ENCODE data around the gene WDFY4. TPM values are rescaled to one million over a fixed set of nuclear protein-coding genes. Genes with fewer than 3 reads are reported as not detected.

WDFY4 gene
- total and polyA plus RNA-seq, 4 donors, result 0.57 to 7.1 (median 2.0) TPM

DNA sequence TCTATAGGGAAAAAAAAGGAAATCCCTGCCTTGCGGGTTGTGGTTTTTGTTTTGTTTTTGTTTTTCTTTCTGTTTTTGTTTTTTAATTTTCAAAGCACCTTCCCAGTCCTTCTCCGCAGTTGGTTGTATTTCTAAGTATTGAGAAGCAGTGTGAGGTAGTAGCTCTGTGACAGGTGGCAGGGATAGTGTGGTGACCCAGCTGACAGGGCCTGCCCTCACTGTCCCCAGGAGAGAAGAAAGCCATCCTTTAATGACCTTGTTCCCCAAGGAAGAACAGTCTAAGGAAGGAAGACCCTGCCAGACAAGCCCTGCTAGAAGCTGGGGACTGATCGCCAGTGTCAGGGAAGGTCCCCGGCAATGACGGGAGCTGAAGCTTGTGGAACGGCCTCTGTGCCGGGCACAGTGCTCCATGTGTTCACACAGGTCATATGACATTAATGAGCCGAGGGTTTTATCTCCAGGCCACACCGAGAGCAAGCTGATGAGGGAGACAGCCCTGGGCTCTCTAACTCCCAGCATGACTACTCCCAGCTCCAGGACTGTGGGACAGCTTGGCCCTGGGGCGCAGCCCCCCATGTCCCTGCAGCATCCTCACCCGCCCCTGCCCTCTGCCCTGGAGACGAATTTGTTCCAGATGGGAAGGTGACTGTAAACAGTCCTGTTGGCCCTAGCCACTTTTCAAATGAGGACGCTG is 324.0 kb downstream of the WDFY4 start (continued):
- TF ChIP-seq, protein P1, sequence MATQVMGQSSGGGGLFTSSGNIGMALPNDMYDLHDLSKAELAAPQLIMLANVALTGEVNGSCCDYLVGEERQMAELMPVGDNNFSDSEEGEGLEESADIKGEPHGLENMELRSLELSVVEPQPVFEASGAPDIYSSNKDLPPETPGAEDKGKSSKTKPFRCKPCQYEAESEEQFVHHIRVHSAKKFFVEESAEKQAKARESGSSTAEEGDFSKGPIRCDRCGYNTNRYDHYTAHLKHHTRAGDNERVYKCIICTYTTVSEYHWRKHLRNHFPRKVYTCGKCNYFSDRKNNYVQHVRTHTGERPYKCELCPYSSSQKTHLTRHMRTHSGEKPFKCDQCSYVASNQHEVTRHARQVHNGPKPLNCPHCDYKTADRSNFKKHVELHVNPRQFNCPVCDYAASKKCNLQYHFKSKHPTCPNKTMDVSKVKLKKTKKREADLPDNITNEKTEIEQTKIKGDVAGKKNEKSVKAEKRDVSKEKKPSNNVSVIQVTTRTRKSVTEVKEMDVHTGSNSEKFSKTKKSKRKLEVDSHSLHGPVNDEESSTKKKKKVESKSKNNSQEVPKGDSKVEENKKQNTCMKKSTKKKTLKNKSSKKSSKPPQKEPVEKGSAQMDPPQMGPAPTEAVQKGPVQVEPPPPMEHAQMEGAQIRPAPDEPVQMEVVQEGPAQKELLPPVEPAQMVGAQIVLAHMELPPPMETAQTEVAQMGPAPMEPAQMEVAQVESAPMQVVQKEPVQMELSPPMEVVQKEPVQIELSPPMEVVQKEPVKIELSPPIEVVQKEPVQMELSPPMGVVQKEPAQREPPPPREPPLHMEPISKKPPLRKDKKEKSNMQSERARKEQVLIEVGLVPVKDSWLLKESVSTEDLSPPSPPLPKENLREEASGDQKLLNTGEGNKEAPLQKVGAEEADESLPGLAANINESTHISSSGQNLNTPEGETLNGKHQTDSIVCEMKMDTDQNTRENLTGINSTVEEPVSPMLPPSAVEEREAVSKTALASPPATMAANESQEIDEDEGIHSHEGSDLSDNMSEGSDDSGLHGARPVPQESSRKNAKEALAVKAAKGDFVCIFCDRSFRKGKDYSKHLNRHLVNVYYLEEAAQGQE (IDR thresholded peaks at IDR 0.05), result no peak
- TF ChIP-seq SP1 (IDR thresholded peaks at IDR 0.05) (no peak), JUND (IDR thresholded peaks at IDR 0.05) (no peak), NR2F2 (IDR thresholded peaks at IDR 0.05) (no peak), GABPA (IDR thresholded peaks at IDR 0.05 in 1 of 2, conservative IDR thresholded peaks at IDR 0.05 in 1 of 2) (no peak), RAD21 (IDR thresholded peaks at IDR 0.05) (no peak), TAF1 (conservative IDR thresholded peaks at IDR 0.05) (no peak)
- TF ChIP-seq, protein P2, sequence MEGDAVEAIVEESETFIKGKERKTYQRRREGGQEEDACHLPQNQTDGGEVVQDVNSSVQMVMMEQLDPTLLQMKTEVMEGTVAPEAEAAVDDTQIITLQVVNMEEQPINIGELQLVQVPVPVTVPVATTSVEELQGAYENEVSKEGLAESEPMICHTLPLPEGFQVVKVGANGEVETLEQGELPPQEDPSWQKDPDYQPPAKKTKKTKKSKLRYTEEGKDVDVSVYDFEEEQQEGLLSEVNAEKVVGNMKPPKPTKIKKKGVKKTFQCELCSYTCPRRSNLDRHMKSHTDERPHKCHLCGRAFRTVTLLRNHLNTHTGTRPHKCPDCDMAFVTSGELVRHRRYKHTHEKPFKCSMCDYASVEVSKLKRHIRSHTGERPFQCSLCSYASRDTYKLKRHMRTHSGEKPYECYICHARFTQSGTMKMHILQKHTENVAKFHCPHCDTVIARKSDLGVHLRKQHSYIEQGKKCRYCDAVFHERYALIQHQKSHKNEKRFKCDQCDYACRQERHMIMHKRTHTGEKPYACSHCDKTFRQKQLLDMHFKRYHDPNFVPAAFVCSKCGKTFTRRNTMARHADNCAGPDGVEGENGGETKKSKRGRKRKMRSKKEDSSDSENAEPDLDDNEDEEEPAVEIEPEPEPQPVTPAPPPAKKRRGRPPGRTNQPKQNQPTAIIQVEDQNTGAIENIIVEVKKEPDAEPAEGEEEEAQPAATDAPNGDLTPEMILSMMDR (IDR thresholded peaks at IDR 0.05; ENCODE audit: low read depth, low read length, missing input control), result no peak

DNA sequence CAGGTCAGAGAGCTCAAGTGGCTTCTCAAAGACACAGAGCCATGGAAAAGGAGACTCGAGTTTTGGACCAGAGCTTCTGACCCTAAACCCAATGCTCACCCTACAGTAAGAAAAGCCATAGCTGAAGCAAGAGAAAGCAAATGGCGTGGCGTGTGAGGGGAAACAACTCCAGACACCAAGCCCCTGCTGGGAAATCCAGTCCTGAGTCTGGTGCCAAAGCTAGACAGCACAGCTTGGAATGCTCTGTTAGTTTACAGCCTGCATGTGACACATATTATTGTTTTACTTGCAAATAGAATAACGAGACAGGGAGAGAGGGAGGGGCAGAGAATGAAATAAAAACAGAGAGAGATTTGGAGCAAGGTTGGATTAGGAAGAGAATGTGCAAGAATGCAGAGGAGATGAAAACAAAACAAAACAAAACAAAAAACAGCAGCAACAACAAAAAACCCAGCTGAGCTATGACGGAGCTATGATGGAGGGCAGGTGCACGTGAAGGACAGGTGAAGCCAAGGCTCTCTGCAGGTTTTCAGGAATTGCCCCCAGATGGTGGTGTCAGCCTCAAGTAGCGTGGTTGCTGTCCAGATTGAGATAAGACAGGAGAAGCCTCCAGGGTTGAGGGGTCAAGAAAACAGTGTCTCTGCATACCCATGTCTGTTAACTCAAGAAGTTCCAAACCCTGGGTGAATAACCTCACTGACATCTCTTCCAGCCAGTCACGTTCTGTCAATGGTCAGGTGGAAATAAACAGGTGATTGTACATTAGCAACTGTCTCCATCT is 324.7 kb downstream of the WDFY4 start:
- H3K27ac ChIP-seq (ENCODE audit: low read depth in 1 of 2, low read length in 2 of 2), result no peak overlapping the region
- no peak for DNase-seq (ENCODE audit: low spot score)

More for the DNA sequence above, 324.7 kb downstream of the WDFY4 start:
- no peaks in the 10 kb centered on the region for H3K36me3 ChIP-seq (ENCODE audit: control insufficient read depth in 4 of 4, insufficient read depth in 3 of 4, low read depth in 1 of 4, low read length in 3 of 4)
- H3K9me3 ChIP-seq (ENCODE audit: control insufficient read depth in 4 of 4, low read length in 3 of 4), result no peaks in the 10 kb centered on the region
- no peaks in the 10 kb centered on the region for H3K4me1 ChIP-seq (ENCODE audit: control insufficient read depth in 4 of 4, insufficient read depth in 4 of 4, low read length in 3 of 4)
- 70% methylated on average over 8 of the region's 8 CpGs for WGBS
- H3K9ac ChIP-seq (ENCODE audit: low read depth in 1 of 2, low read length in 2 of 2), result no peak overlapping the region
- no peak overlapping the region for H3K4me3 ChIP-seq (ENCODE audit: low read depth in 1 of 3, low read length in 3 of 3)
- TF ChIP-seq, protein P2 (IDR thresholded peaks at IDR 0.05; ENCODE audit: low read depth, low read length, missing input control), result no peak
- TF ChIP-seq HNF4G (IDR thresholded peaks at IDR 0.05), result no peak
- peak; percentile 31 for TF ChIP-seq NR2F2 (IDR thresholded peaks at IDR 0.05)
- no peaks in the 10 kb centered on the region for H3K27me3 ChIP-seq (ENCODE audit: control insufficient read depth in 4 of 4, insufficient read depth in 4 of 4, low read length in 3 of 4)

Data from liver (tissue), 9 donors.